Measurements from ENCODE around the gene SLC51A. TPM values are rescaled to one million over a fixed set of nuclear protein-coding genes. Genes with fewer than 3 reads are reported as not detected.

The SLC51A gene
- not detected in 5 replicates for total RNA-seq (2022; extraction: Qiagen RNA extraction; ENCODE audit: low read depth)

DNA sequence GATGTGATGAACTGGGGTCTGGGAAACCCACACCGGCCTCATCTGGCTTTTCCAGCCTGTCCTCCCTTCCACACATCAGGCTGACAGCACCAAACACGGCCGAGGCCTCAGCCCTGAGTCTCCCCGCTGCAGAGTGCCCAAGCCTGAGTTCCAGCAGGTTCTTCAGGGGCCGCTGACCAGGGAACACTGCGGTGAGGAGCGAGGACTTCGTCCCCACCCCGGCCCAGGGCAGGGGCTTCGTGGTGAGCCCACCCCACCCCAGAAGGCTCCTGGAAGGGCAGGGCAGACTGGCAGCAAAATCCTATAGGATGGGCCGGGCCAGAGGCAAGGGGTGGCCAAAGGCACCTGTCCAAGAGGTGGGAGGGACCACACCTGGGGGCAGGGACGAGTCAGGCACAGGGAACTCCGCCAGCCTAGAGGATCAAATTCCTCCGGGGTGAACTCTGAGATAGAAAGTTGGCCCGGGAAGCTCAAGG lies at the start of gene SLC51A:
Gene SLC51A, plus strand, starts transcription at position 446 of the 476 bp plus-strand sequence. CDS start 179 bp downstream, outside the sequence.

DNA sequence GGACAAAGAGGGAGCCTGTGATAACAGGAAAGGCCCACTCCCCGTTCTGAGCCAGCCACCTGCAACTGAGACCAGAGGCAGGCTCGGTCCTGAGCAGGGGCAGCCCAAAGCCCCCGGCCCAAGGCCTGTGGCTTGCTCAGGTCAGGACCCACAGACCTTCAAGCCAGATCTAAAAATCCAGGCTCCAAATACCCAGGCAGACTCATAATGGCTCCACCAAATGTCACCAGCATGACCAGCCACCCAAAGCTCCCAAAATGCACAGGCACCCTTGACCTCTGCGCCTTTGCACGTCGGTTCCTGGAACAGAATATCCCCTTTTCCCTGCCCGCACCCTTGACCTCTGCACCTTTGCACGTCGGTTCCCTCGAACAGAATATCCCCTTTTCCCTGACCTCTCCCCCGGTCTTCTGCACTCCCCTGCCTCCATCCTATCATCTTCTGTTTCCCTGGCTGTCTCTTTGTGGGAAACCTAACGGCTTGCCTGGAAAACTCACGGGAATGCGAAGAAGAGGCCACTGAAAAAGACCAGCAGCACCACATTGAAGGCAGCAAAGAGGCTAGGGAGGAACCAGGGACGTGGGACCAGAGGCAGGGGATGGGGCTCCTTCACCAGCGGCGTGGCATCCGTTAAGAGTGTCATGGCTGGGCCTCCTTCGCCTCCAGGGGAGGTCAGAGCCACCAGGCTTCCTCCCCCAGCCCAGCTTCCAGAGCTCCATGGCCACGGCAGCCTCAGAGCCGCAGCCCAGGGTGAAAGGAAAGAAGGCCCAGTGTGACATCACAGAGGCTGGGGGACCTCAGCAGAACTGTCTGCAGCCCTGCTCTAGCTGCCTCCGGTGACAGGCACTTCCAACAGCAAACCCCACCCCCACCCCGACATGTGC lies 5.4 kb upstream of the SLC51A start, which contains the start of gene ZDHHC19:
Gene ZDHHC19, minus strand, starts transcription at position 728 of the 884 bp plus-strand sequence. Its CDS starts 85 bp downstream, at position 643.

Other genes with a start within 250 kb of the SLC51A start
- gene TFRC, start 134.4 kb upstream of the SLC51A start, total RNA-seq (2022; extraction: Qiagen RNA extraction; ENCODE audit: low read depth), result 89.2 to 116 TPM (median 101 TPM) in 5 replicates
- gene ZDHHC19, start 5.1 kb upstream of the SLC51A start, total RNA-seq (2022; extraction: Qiagen RNA extraction; ENCODE audit: low read depth), result 0.14 to 0.60 TPM in 2 of 5 replicates, not detected in the others
- gene PCYT1A, start 71.2 kb downstream of the SLC51A start, total RNA-seq (2022; extraction: Qiagen RNA extraction; ENCODE audit: low read depth), result 29.9 to 41.7 TPM (median 34.6 TPM) in 5 replicates
- 23.0 to 26.1 TPM (median 23.6 TPM) in 5 replicates for gene DYNLT2B, start 101.7 kb downstream of the SLC51A start, total RNA-seq (2022; extraction: Qiagen RNA extraction; ENCODE audit: low read depth)
- gene TM4SF19, start 121.9 kb downstream of the SLC51A start, total RNA-seq (2022; extraction: Qiagen RNA extraction; ENCODE audit: low read depth), result 8.5 to 12.0 TPM (median 10.8 TPM) in 5 replicates
- 5.7 to 10.1 TPM (median 9.1 TPM) in 5 replicates for gene UBXN7, start 215.9 kb downstream of the SLC51A start, total RNA-seq (2022; extraction: Qiagen RNA extraction; ENCODE audit: low read depth)

All from A549 treated with CpdA at 1 μM for 4 hours (cell line).